GM21576 (cell line): ENCODE results near the gene TBC1D28.
"Not testable (repeated sequence)": the region's sequence is repeated elsewhere in the genome, so short reads cannot be mapped to it uniquely, and the experiment has no call there.

ENCODE experiments used
- ATAC-seq: cut with Tn5 transposase; IDR thresholded peaks from one replicate; pipeline ENCODE4 v1.9.1; 2021; ENCODE audit warnings: mild to moderate bottlenecking, moderate library complexity; ENCODE audit not compliant: unreplicated experiment

TBC1D28 gene

GRCh38 chr17:18644291-18644690 is at the start of gene TBC1D28:
Gene TBC1D28, minus strand, starts transcription at chr17:18644391. Its CDS starts 3,039 bp downstream, at chr17:18641352.
- ATAC-seq = not testable (repeated sequence)

DNA sequence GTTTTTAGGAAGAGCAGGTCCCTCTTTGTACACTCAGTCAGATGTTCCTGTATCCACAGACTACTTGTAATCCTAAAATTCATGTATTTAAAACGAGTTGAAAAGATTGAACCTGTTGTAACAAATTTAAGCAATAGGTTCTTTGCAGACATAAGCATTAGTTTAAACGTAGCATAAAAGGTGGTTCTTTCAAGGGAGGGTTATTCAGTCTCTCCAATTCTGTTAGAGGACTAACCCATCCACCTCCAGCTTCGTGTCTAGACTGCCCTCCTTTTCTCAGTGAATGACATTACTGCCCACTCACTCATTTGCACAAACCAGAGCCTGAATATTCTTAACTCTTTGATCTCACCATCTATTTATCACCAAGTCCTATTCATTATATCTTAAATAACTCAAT is 38.5 kb upstream of the TBC1D28 start:
- not testable (repeated sequence) for ATAC-seq

DNA sequence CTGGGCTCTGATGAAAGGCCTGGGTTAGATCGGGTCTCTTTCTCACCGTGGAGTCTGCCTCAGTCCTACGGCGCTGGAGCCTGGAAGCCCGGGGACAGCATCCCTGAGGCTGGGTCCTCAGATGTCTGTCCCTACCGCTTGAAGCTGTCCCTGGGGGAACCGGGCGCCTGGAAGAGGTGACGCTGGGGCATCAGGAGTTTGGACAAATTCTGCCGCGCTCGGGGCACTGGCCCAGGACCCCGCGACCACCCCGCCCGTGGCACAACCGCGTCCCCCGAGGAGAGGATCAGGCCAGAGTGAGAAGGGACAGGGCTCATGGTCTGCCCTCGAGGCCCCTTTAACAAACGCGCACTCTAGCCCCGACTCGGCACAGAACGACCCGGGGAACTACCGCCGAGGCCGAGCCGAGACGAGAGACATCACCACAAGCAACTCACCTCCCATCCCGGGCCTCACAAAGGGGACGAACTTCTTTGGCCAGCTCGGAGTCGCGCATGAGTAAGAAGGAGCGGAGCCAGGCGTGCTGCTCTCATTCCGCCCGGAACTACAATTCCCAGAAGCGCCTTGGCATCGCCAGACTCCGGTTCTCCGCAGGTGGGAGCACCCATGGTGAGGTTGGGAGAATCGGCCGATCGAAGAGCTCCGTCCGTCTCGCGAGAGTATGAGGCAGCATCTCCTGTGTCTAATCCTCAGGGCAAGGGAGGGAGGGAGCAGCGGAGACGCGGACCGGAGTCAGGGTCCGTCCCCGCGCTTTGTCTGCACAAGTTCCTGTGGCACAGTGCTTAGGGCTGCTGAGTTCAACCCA is 37.8 kb upstream of the TBC1D28 start, which contains the start of gene FOXO3B:
Gene FOXO3B, minus strand, starts transcription at position 548 of the 805 bp plus-strand sequence. CDS start 663 bp downstream, outside the sequence.
- peak; percentile 76 for ATAC-seq

- ATAC-seq = not testable (repeated sequence)
Observed at GRCh38 chr17:18677381-18677780, 33.2 kb upstream of the TBC1D28 start.

GRCh38 chr17:18676928-18677327 is 32.7 kb upstream of the TBC1D28 start:
- not testable (repeated sequence) for ATAC-seq

DNA sequence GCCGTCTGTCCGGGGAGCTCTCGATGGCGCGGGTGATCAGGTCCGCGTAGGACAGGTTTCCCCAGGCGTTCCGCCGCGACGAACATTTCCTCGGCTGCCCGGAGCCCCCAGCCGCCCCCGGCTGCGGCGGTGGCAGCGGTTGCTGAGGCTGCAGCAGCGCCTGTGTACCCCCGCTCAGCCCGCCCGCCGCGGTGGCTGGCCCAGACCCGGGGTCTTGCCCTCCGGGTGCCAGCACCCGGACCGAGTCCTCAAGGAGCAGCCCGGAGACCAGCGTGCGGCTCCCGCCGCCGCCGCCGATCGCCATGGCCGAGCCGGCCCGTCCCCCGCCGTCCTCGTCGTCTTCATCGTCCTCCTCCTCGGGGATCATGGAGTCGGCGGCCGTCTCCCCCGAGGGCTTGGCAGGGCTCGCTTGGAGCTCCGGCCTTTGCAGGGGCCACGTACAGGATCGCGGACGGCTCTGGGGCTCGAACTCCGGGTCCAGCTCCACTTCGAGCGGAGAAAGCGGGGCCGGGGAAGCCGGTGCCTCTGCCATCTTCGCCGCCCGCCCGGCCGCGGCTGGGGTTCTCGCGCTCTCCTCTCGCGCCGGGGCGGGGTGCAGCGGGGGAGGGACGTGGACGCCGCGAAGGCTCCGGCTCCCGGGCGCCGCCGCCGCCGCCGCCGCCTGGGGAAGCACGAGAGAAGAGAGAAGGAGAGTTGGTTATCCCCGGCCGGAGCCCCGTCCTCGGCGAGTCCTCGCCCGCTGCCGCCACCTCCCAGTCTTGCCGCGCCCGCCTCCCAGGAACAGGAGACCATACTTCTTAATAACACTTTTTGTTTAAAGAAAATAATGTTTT is 28.4 kb upstream of the TBC1D28 start:
- ATAC-seq = not testable (repeated sequence)

DNA sequence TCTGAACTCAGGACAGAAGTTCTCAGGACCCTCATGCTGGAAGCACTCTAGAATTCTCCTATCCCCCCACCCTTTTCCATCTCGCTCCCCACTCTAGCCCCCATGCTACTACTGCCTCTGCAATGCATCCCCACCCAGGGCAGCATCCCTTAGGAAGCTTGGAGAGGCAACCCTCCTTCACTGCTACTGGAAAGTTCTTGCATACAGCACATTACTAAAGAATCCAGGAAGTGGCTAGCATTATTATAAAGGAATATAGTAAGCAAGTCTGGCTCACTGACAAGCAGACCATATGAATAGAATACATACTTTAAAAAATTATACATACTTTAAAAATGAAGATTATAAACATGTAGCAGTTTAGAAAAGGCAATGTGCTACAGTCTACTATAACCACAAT is 24.4 kb upstream of the TBC1D28 start:
- ATAC-seq = not testable (repeated sequence)

DNA sequence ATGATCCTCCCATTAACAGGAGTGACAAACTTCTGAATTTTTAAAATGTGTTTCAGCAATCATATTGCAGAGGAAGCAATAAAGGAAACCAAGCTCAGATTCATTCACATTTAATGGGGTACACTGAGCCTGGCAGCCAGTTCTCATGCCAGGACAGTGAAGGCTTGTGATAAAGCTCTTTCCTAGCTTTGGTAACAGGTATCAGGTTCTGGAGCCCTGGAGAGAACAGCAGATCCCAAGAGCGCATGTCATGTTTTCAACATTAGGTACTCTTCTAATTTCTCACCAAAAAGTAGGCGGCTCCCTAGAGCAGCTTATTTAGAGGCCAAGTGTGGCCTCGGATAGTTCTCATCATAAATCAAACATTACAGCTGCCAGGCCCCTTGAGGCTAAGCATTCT is 23.3 kb upstream of the TBC1D28 start:
- ATAC-seq = not testable (repeated sequence)

- not testable (repeated sequence) for ATAC-seq
Observed at GRCh38 chr17:18666326-18666725, 22.1 kb upstream of the TBC1D28 start.

DNA sequence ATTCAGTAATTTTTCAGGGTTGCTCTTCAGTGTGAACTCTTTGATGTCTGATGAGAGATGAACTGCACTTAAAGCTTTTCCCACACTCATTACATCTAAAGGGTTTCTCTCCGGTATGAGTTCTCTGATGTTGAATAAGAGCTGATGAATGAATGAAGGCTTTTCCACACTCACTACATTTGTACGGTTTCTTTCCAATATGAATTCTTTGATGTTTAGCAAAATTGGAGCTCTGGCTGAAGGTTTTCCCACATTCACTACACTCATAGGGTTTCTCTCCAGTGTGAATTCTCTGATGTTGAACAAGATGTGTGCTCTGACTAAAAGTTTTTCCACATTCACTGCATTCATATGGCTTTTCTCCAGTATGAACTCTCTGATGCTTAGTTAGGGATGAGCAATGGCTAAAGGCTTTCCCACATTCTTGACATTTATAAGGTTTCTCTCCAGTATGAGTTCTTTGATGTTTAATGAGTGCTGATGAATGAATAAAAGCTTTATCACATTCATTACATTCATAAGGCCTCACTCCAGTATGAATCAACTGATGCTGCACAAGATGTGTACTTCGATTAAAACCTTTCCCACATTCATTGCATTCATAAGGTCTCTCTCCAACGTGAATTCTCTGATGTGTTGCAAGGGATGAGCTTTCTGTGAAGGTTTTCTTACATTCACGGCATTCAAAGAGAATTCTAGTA is 17.9 kb upstream of the TBC1D28 start:
- ATAC-seq = not testable (repeated sequence)

DNA sequence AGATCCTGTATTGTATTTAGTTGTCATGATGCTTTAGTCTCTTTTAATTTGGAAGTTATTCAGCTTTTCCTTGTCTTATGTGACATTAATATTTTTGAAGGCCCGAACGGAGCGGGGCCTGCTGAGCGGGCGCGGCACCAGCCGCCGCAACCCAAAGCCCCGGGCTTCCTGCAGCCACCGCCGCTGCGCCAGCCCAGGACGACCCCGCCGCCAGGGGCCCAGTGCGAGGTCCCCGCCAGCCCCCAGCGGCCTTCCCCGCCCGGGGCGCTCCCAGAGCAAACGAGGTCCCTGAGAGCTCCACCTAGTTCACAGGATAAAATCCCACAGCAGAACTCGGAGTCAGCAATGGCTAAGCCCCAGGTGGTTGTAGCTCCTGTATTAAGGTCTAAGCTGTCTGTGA is 5.9 kb upstream of the TBC1D28 start:
- ATAC-seq = not testable (repeated sequence)

GRCh38 chr17:18643124-18643523 is 1.1 kb downstream of the TBC1D28 start:
- not testable (repeated sequence) for ATAC-seq

DNA sequence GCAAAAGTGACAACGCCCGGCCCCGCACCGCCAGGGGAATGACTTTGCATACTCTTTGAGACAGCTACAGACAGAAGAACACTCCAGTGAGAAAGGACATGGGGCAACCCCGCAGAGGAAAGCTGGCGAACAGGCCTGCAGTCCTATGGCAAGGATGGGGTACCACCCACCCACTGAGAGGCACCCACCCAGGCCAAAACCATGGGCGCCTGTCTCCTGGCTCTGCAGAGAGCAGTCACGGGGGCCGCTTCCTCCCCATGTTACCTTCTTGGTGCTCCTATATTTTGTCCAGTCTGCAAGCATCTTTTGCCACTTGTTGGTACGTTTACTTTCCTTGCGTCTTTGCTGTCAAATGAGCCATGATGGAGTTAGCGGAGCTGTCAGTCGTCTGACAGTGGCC is 5.8 kb downstream of the TBC1D28 start:
- not testable (repeated sequence) for ATAC-seq

GRCh38 chr17:18636237-18636636 is 8.0 kb downstream of the TBC1D28 start:
- ATAC-seq = not testable (repeated sequence)

GRCh38 chr17:18635773-18636172 is 8.4 kb downstream of the TBC1D28 start:
- not testable (repeated sequence) for ATAC-seq

DNA sequence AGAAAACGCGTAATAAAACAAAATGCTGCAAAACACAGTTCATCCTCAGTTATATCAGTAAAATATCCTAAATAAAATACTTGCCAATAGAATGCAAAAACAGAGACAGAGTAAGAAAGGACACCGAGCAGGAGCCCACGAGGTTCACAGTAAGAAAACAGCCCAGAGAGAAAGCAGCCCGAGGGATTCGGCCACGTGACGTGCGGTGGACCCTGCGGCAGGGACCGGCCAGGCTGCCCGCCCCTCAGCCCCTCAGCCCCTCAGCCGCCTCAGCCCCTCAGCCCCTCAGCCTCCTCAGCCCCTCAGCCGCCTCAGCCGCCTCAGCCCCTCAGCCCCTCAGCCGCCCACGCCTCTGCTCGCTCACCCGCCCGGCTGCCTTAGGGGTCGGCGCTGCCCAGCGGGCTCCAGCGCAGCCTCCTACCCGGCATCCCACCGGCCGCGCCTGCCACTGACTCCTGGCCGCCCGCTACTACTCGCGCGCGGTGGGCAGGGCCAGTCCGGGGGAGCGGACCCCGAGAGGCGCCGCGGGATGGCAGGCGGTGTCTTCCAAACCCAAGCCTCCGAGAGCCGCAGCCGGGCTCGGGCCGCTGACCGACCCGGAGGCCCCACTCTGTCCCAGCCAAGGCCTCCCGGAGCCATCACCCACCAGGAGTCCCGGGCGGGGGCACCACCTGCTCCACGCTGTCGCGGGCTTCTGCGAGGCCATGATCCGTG is 9.5 kb downstream of the TBC1D28 start:
- ATAC-seq = not testable (repeated sequence)

- no peak for ATAC-seq
Observed at GRCh38 chr17:18626152-18626870, 17.9 kb downstream of the TBC1D28 start.

DNA sequence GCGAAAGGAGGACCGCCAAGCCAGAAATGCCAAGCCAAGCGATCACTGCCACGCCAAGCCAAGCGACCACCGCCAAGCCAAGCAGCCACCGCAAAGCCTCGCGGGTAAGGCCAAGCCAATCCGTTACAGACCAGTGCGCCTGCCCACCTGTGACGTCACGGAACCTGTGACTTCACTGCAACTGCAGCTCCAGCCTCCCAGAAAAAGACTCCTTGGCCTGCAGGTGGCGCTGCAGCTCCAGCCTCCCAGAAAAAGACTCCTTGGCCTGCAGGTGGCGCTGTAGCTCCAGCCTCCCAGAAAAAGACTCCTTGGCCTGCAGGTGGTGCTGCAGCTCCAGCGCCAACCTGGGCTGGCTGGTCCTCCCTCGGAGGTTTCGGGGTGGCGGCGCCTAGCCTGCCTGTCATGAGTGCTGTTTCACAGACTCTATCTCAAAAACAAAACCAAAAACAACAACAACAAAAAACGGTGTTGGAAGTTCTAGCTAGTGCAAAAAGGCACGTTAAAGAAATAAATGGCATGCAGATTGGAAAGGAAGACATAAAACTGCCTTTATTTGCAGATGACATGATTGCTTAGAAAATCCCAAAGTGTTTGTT is 18.6 kb downstream of the TBC1D28 start:
- ATAC-seq = peak; percentile 68

- ATAC-seq = not testable (repeated sequence)
Observed at GRCh38 chr17:18624862-18625501, 19.2 kb downstream of the TBC1D28 start.
